ENCODE data around the gene SLC2A9. TPM values are rescaled to one million over a fixed set of nuclear protein-coding genes. Genes with fewer than 3 reads are reported as not detected.

Gene SLC2A9
- total RNA-seq, 1 donor from 2014 or later = 0.54 TPM

- TF ChIP-seq, protein P1, sequence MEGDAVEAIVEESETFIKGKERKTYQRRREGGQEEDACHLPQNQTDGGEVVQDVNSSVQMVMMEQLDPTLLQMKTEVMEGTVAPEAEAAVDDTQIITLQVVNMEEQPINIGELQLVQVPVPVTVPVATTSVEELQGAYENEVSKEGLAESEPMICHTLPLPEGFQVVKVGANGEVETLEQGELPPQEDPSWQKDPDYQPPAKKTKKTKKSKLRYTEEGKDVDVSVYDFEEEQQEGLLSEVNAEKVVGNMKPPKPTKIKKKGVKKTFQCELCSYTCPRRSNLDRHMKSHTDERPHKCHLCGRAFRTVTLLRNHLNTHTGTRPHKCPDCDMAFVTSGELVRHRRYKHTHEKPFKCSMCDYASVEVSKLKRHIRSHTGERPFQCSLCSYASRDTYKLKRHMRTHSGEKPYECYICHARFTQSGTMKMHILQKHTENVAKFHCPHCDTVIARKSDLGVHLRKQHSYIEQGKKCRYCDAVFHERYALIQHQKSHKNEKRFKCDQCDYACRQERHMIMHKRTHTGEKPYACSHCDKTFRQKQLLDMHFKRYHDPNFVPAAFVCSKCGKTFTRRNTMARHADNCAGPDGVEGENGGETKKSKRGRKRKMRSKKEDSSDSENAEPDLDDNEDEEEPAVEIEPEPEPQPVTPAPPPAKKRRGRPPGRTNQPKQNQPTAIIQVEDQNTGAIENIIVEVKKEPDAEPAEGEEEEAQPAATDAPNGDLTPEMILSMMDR (IDR thresholded peaks at IDR 0.05; ENCODE audit: insufficient read depth, low read depth, low read length) = no peak
- no peak for TF ChIP-seq EZH2 (IDR thresholded peaks at IDR 0.05; ENCODE audit: insufficient read depth, low read length)
Observed at GRCh38 chr4:9847968-9848748, 173.1 kb downstream of the SLC2A9 start.

GRCh38 chr4:9845791-9846493 is 175.4 kb downstream of the SLC2A9 start:
- no peaks in the 10 kb centered on the region for H4K20me1 ChIP-seq (ENCODE audit: insufficient read depth, low read length)
- no peaks in the 10 kb centered on the region for H3K36me3 ChIP-seq (ENCODE audit: insufficient read depth, low read length)
- H3K79me2 ChIP-seq (ENCODE audit: insufficient read depth, low read length) = no peaks in the 10 kb centered on the region
- H3K9ac ChIP-seq (ENCODE audit: low read length) = no peak overlapping the region
- H3K4me3 ChIP-seq (ENCODE audit: insufficient read depth, low read depth, low read length) = no peak overlapping the region
- Mint-ChIP-seq H3K4me1 (ENCODE audit: low read depth, unreplicated experiment) (no peaks in the 10 kb centered on the region), H3K27ac (ENCODE audit: unreplicated experiment) (no peak overlapping the region), H3K36me3 (ENCODE audit: low read depth, unreplicated experiment) (no peaks in the 10 kb centered on the region), H3K9me3 (ENCODE audit: unreplicated experiment) (peaks cover 3% of the 10 kb centered on the region), H3K27me3 (ENCODE audit: low read depth, unreplicated experiment) (peaks cover 4% of the 10 kb centered on the region), H3K4me3 (ENCODE audit: unreplicated experiment) (no peak overlapping the region)
- no peak overlapping the region for H2AFZ ChIP-seq (ENCODE audit: low read depth, low read length)
- no peak for FAIRE-seq
- no peak overlapping the region for H3K27ac ChIP-seq (ENCODE audit: low read depth, low read length)
- peaks cover 6% of the 10 kb centered on the region for H3K9me3 ChIP-seq (ENCODE audit: insufficient read depth, low read depth, low read length)
- no peaks in the 10 kb centered on the region for H3K4me1 ChIP-seq (ENCODE audit: insufficient read depth, low read length)
- H3K27me3 ChIP-seq (ENCODE audit: insufficient read depth, low read length) = no peaks in the 10 kb centered on the region
- TF ChIP-seq, protein P1 (IDR thresholded peaks at IDR 0.05; ENCODE audit: insufficient read depth, low read depth, low read length) = no peak
- TF ChIP-seq EZH2 (IDR thresholded peaks at IDR 0.05; ENCODE audit: insufficient read depth, low read length) = no peak
- DNase-seq (ENCODE audit: low read depth) = no peak
- H3K4me2 ChIP-seq (ENCODE audit: low read length) = no peak overlapping the region

More at GRCh38 chr4:9847968-9848748, 173.1 kb downstream of the SLC2A9 start:
- H3K4me1 ChIP-seq (ENCODE audit: insufficient read depth, low read length) = no peaks in the 10 kb centered on the region
- Mint-ChIP-seq H3K4me3 (ENCODE audit: unreplicated experiment) (no peak overlapping the region), H3K9me3 (ENCODE audit: unreplicated experiment) (peaks cover 2% of the 10 kb centered on the region), H3K36me3 (ENCODE audit: low read depth, unreplicated experiment) (no peaks in the 10 kb centered on the region), H3K27me3 (ENCODE audit: low read depth, unreplicated experiment) (peaks cover 4% of the 10 kb centered on the region), H3K27ac (ENCODE audit: unreplicated experiment) (no peak overlapping the region), H3K4me1 (ENCODE audit: low read depth, unreplicated experiment) (peaks cover 4% of the 10 kb centered on the region)
- no peak overlapping the region for H3K27ac ChIP-seq (ENCODE audit: low read depth, low read length)
- DNase-seq (ENCODE audit: low read depth) = no peak
- no peak overlapping the region for H3K9ac ChIP-seq (ENCODE audit: low read length)
- H4K20me1 ChIP-seq (ENCODE audit: insufficient read depth, low read length) = no peaks in the 10 kb centered on the region
- no peaks in the 10 kb centered on the region for H3K27me3 ChIP-seq (ENCODE audit: insufficient read depth, low read length)
- H3K36me3 ChIP-seq (ENCODE audit: insufficient read depth, low read length) = no peaks in the 10 kb centered on the region
- no peaks in the 10 kb centered on the region for H3K79me2 ChIP-seq (ENCODE audit: insufficient read depth, low read length)
- no peak overlapping the region for H3K4me3 ChIP-seq (ENCODE audit: insufficient read depth, low read depth, low read length)
- peaks cover 6% of the 10 kb centered on the region for H3K9me3 ChIP-seq (ENCODE audit: insufficient read depth, low read depth, low read length)
- H2AFZ ChIP-seq (ENCODE audit: low read depth, low read length) = no peak overlapping the region
- FAIRE-seq = no peak
- H3K4me2 ChIP-seq (ENCODE audit: low read length) = no peak overlapping the region

All from astrocyte (in vitro differentiated cells and primary cell).